Activated naive CD4-positive, alpha-beta T cell treated with anti-CD3 and anti-CD28 coated beads, Interleukin-2, amount 10 ng/mL, durations not matched to agents 7 days and 5 days (primary cell): ENCODE measurements around the gene CXADR.
"Not testable (repeated sequence)": the region's sequence is repeated elsewhere in the genome, so short reads cannot be mapped to it uniquely, and the experiment has no call there.

Experiments
- CTCF ChIA-PET: fragments of 350-600 bp; sonication (Branson Sonifier 250); formaldehyde crosslinking; loops from one replicate; lab custom pipeline; 2021; ENCODE audit warnings: antibody characterized with exemption; lab: Charles Lee
- DNase-seq: peaks from one replicate; pipeline ENCODE4 v3.0.0-alpha.2; 2020
- H3K27ac Mint-ChIP-seq: one replicate; pipeline ENCODE4 v1.8.0; 2021; ENCODE audit warnings: mild to moderate bottlenecking, moderate library complexity, mixed read lengths
- H3K27me3 Mint-ChIP-seq: one replicate; pipeline ENCODE4 v1.8.0; 2021; ENCODE audit warnings: mild to moderate bottlenecking, mixed read lengths
- H3K36me3 Mint-ChIP-seq: one replicate; pipeline ENCODE4 v1.8.0; 2021; ENCODE audit warnings: mixed read lengths
- H3K4me1 Mint-ChIP-seq: one replicate; pipeline ENCODE4 v1.8.0; 2021; ENCODE audit warnings: mixed read lengths
- H3K4me3 Mint-ChIP-seq: one replicate; pipeline ENCODE4 v1.8.0; 2021; ENCODE audit warnings: mild to moderate bottlenecking, moderate library complexity, mixed read lengths
- H3K9me3 Mint-ChIP-seq: one replicate; pipeline ENCODE4 v1.8.0; 2021; ENCODE audit warnings: mixed read lengths

The CXADR gene

DNA sequence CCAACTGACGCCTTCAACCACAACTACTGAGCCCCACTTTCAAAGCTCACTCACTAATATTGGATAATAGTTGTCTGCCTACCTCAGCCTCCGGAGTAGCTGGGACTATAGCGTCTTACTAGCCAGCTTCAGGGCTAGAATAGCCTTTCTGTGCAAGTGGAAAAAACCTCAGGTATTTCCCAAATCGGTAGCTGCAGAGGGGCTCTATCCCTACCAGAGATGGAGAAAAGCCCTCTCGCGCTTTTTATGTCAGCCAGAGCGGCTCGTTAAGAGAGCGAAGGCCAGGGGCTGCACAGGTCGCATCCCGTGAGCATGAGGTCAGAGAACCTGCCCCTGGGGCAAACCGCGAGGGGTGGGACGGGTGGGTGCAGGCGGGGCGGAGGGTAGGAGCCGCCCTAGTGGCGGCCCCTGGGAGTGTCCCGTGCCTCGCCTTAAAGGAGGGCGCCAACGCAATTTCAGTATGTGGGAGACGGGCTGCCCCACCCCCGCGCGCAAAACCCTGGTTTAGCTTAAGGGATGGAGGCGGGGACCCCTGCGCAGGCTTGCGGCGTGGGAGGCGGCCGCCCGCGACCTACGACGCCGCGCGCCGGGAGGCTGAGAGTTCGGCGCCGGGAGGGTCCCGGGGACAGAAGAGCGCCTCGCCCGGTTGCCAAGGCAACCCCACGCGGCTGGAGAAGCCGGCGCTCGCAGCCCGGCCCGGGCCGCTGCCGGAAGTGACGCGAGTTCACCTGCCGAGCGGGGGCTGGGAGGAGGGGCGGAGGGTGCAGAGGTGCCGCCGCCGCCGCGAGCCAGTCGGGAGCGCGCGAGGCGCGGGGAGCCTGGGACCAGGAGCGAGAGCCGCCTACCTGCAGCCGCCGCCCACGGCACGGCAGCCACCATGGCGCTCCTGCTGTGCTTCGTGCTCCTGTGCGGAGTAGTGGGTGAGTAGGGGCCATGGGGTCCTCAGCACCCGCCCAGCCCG lies at the start of gene CXADR:
Gene CXADR (plus strand): TSS at position 791 of the 961 bp plus-strand sequence. CDS start 87 bp downstream, at position 878.
- Mint-ChIP-seq H3K27ac (peak within 1 kb of the TSS; percentile 38), H3K36me3 (no peaks in the 10 kb centered on the region), H3K27me3 (peaks cover 57% of the 10 kb centered on the region), H3K4me3 (peak within 1 kb of the TSS; percentile 81), H3K4me1 (peaks cover 21% of the 10 kb centered on the region), H3K9me3 (no peaks in the 10 kb centered on the region)
- peak; percentile 83 for DNase-seq
- CTCF ChIA-PET, result interaction anchor here (0.8 to 2.1 kb wide), 6 partner anchors 9 to 124 kb away, joined by 3 to 10 read pairs (median 5); no protein-coding TSS in a partner anchor

GRCh38 chr21:17466166-17466565 lies 46.7 kb upstream of the CXADR start:
- no peak overlapping the region for H3K27ac Mint-ChIP-seq
- no peaks in the 10 kb centered on the region for H3K27me3 Mint-ChIP-seq
- CTCF ChIA-PET, result no interaction called here
- H3K4me1 Mint-ChIP-seq, result no peaks in the 10 kb centered on the region
- H3K36me3 Mint-ChIP-seq, result no peaks in the 10 kb centered on the region
- DNase-seq, result no peak
- H3K4me3 Mint-ChIP-seq, result no peak overlapping the region
- H3K9me3 Mint-ChIP-seq, result no peaks in the 10 kb centered on the region

DNA sequence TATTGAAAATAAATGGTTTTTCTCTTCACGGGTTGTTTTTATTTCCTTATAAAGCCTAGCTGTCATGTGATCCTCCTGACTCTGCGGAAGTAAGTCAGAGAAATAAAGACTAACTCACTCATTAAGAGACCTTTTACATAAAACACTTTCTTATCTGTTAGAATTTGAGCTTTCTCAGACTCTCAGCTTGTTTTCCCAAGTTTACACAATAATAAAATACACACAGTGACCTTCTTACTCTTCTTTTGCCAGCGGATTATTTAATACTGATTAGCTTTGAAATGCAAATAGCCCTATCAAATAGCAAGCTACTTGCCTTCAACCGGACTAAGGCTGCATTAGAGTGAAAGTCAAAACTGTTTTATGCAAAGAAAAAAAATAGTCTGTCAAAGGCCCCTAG lies 45.5 kb upstream of the CXADR start:
- Mint-ChIP-seq H3K27ac (no peak overlapping the region), H3K36me3 (no peaks in the 10 kb centered on the region), H3K4me3 (no peak overlapping the region), H3K4me1 (no peaks in the 10 kb centered on the region), H3K9me3 (no peaks in the 10 kb centered on the region), H3K27me3 (no peaks in the 10 kb centered on the region)
- DNase-seq, result no peak
- CTCF ChIA-PET, result no interaction called here

DNA sequence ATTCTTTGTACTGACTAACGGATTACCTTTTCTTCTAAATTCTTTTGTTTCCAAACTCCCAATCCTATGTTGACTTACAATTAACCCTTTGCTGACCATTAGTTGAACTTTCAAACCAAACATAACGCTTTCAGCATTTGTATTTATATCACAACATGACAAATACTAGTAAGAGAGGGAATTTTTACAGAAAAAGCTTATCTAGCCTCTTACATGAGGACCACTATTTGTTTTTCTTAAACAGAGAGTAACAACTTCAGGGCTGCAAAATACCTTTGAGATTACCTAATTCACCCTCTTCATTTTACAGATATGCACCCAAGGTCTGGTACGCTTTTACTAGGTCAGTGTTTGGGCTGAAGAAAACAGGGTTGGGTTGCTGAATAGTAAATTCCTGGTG lies 45.0 kb upstream of the CXADR start:
- CTCF ChIA-PET, result no interaction called here

DNA sequence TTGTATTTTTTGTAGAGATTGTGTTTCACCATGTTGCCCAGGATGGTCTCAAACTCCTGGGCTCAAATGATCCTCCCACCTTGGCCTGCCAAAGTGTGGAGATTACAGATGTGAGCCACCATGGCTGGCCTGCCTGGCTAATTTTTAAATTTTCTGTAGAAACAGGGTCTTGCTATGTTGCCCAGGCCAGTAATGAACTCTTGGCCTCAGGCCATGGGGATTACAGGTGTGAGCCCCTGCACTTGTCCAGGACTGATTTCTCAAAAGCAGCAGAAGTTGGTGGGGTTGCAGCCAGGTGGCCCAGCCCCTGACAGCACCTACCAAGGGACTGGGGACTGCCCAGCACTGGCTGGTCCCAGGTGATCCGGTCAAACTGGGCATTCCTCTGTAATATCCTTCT lies 44.1 kb upstream of the CXADR start:
- Mint-ChIP-seq H3K27ac (no peak overlapping the region), H3K9me3 (no peaks in the 10 kb centered on the region)
- CTCF ChIA-PET, result no interaction called here

More for the DNA sequence above, 45.0 kb upstream of the CXADR start:
- H3K9me3 Mint-ChIP-seq, result no peaks in the 10 kb centered on the region
- H3K27ac Mint-ChIP-seq, result no peak overlapping the region
- no peaks in the 10 kb centered on the region for H3K36me3 Mint-ChIP-seq
- H3K27me3 Mint-ChIP-seq, result no peaks in the 10 kb centered on the region
- H3K4me3 Mint-ChIP-seq, result no peak overlapping the region
- DNase-seq, result no peak
- H3K4me1 Mint-ChIP-seq, result no peaks in the 10 kb centered on the region

GRCh38 chr21:17469727-17470126 lies 43.1 kb upstream of the CXADR start:
- CTCF ChIA-PET, result no interaction called here
- Mint-ChIP-seq H3K27me3 (no peaks in the 10 kb centered on the region), H3K9me3 (no peaks in the 10 kb centered on the region), H3K4me1 (no peaks in the 10 kb centered on the region), H3K4me3 (no peak overlapping the region), H3K27ac (no peak overlapping the region), H3K36me3 (no peaks in the 10 kb centered on the region)
- no peak for DNase-seq

More for the DNA sequence above, 44.1 kb upstream of the CXADR start:
- no peak overlapping the region for H3K4me3 Mint-ChIP-seq
- H3K27me3 Mint-ChIP-seq, result no peaks in the 10 kb centered on the region
- H3K4me1 Mint-ChIP-seq, result no peaks in the 10 kb centered on the region
- H3K36me3 Mint-ChIP-seq, result no peaks in the 10 kb centered on the region
- no peak for DNase-seq

DNA sequence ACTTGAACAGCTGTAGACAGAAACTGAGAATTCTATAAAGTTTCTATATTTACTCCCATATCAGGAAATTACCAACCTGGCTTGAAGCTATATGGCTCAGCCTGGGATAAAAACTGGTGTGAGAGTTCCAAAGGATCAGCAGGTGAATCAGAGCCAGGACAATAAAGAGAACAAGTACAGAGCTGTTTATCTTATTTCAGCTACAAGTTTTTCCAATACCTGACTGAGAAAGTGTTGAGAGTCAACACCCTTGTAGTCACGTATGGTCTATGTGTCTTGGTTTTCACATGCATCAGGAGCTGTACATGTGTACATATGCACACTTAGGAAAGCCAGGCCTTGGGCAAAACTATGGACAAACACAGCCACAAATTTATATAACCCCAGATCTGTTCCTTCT lies 40.7 kb upstream of the CXADR start:
- Mint-ChIP-seq H3K27ac (no peak overlapping the region), H3K4me1 (no peaks in the 10 kb centered on the region), H3K27me3 (no peaks in the 10 kb centered on the region), H3K4me3 (no peak overlapping the region), H3K9me3 (no peaks in the 10 kb centered on the region), H3K36me3 (no peaks in the 10 kb centered on the region)
- DNase-seq, result no peak
- CTCF ChIA-PET, result no interaction called here

DNA sequence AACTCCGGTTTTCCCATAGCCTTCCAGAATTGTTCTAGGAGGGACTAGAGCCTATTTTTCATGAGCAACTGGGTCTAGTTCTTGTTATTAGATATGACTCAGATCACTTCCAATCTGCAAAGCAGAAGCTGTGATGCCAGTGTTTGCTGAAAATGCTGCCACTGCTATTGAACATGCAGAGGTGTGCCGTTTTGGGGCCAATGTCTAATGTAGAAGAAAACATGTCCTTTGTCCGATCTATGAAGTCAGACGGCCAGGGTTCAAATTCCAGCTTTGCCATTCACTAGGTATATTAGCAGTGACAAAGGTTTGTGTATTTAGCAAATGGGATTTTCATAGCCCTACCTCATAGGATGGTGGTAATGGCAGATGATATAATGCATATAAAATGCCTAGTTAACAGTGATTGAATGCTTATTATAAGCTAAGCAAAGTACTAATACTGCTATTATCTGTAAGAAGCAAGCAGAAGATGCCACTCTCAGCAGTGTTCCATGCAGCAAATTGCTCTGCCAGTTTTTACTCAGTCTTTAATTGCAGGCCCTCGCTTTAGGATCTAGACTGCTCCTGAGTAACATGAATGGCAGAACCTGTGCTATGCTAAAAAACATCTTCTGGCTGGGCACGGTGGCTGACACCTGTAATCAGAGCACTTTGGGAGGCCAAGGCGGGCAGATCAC lies 40.1 kb upstream of the CXADR start:
- Mint-ChIP-seq H3K4me3 (no peak overlapping the region), H3K36me3 (no peaks in the 10 kb centered on the region), H3K27ac (no peak overlapping the region), H3K27me3 (no peaks in the 10 kb centered on the region), H3K9me3 (no peaks in the 10 kb centered on the region), H3K4me1 (no peaks in the 10 kb centered on the region)
- CTCF ChIA-PET, result no interaction called here
- DNase-seq, result no peak

DNA sequence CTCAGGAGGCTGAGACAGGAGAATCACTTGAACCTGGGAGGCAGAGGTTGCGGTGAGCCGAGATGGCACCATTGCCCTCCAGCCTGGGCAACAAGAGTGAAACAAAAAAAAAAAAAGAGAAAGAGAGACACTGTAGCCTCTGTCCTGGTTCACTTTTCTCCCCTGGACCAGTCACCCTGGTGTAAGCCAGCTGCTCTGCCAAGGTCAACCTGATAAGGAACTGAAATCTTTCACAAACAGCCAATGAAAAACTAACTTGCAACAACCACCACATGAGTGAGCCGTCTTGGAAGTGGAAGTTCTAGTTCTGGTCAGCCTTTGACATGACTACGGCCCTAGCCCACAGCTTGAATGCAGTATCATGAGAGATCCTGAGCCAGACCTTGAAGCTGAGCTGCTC lies 36.8 kb upstream of the CXADR start:
- no peaks in the 10 kb centered on the region for H3K4me1 Mint-ChIP-seq
- no peaks in the 10 kb centered on the region for H3K36me3 Mint-ChIP-seq
- H3K9me3 Mint-ChIP-seq, result no peaks in the 10 kb centered on the region
- DNase-seq, result no peak
- CTCF ChIA-PET, result no interaction called here
- H3K4me3 Mint-ChIP-seq, result no peak overlapping the region
- H3K27me3 Mint-ChIP-seq, result no peaks in the 10 kb centered on the region
- no peak overlapping the region for H3K27ac Mint-ChIP-seq

- H3K4me3 Mint-ChIP-seq, H3K36me3 Mint-ChIP-seq, H3K27me3 Mint-ChIP-seq, H3K9me3 Mint-ChIP-seq, DNase-seq, CTCF ChIA-PET, H3K4me1 Mint-ChIP-seq, H3K27ac Mint-ChIP-seq: not testable (repeated sequence)
These were observed 34.7 kb upstream of the CXADR start for GRCh38 chr21:17478156-17478555.

DNA sequence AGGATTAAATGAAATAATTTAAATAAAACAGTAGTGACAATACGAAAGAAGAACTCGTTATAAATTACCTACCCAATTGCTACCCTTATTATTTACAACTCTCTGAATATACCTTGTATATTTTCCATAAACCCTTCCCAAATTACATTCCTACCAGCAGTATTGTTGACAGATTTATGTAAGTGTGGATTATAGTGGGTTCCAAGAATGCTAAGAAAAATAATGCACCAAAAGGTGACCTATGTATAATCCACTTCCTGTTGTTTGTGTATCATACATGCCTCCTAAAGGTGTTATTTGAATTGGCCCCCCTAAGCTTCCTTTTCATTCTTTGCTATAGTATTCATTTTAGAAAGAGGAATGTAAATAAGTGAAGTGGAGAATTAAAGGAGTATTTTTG lies 33.2 kb upstream of the CXADR start:
- H3K36me3 Mint-ChIP-seq, result no peaks in the 10 kb centered on the region
- H3K27me3 Mint-ChIP-seq, result no peaks in the 10 kb centered on the region
- H3K4me1 Mint-ChIP-seq, result no peaks in the 10 kb centered on the region
- CTCF ChIA-PET, result no interaction called here
- no peak overlapping the region for H3K4me3 Mint-ChIP-seq
- H3K27ac Mint-ChIP-seq, result no peak overlapping the region
- DNase-seq, result no peak
- H3K9me3 Mint-ChIP-seq, result no peaks in the 10 kb centered on the region

- Mint-ChIP-seq H3K4me3 (no peak overlapping the region), H3K27ac (no peak overlapping the region), H3K9me3 (no peaks in the 10 kb centered on the region), H3K27me3 (no peaks in the 10 kb centered on the region), H3K4me1 (no peaks in the 10 kb centered on the region), H3K36me3 (no peaks in the 10 kb centered on the region)
- no peak for DNase-seq
- CTCF ChIA-PET, result interaction anchor here (0.8 kb wide), 1 partner anchor 18 kb away, joined by 3 read pairs; no protein-coding TSS in a partner anchor
These were observed 29.9 kb upstream of the CXADR start for GRCh38 chr21:17482928-17483327.

DNA sequence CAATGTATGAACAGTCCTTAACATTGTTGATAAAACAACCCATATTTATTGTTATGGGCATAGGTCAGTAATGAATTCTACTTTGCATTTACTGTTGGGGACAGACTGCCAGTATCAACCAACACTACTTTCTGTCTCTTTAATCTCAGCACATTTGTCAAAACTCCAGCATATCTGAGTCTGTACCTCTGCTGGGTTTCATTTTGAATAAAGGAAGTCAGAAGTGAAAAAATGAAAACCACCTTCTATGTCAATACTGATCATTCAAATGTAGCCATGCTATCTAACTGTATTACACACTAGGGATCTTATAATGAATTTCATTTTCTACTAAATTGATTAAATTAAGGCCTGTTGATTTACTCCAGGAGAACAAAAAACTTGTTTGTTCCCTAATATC lies 24.2 kb upstream of the CXADR start:
- CTCF ChIA-PET, result interaction anchor here (0.8 to 1.9 kb wide), 2 partner anchors 21 to 102 kb away, joined by 3 to 6 read pairs; no protein-coding TSS in a partner anchor
- Mint-ChIP-seq H3K4me3 (no peak overlapping the region), H3K27ac (no peak overlapping the region), H3K27me3 (no peaks in the 10 kb centered on the region), H3K4me1 (peaks cover 3% of the 10 kb centered on the region), H3K36me3 (no peaks in the 10 kb centered on the region), H3K9me3 (no peaks in the 10 kb centered on the region)
- no peak for DNase-seq

DNA sequence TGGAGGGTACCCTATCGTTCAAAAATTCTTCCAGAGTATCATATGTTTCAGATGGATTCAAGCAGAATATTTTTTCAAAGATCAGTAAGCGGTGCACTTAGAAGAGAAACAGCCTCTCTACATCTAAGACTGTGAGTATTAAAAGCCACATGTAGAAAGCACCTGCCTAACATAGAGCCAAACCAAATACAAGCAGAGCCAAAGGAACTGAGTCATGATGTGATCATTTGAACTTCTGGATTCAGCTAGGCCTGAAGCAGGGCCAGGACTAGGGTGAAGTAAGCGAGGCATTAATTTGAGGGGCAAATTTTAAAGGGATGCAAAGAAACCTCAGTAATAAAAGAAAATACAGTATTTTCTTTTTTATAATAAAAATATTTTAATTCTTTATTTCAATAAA lies 23.3 kb upstream of the CXADR start:
- H3K27me3 Mint-ChIP-seq, CTCF ChIA-PET, H3K4me3 Mint-ChIP-seq, H3K27ac Mint-ChIP-seq, H3K9me3 Mint-ChIP-seq, H3K4me1 Mint-ChIP-seq, DNase-seq, H3K36me3 Mint-ChIP-seq: not testable (repeated sequence)
